Measurements from ENCODE around the gene PRADC1. TPM values are rescaled to one million over a fixed set of nuclear protein-coding genes. Genes with fewer than 3 reads are reported as not detected.

Gene PRADC1
- total and polyA plus RNA-seq, 7 donors: 53.6 to 118 (median 87.6) TPM

- no peaks in the 10 kb centered on the region for H3K4me1 ChIP-seq
- H3K27me3 ChIP-seq (ENCODE audit: insufficient read depth in 3 of 3, low read length in 2 of 3): no peaks in the 10 kb centered on the region
- WGBS, 3 donors: 79 to 88% (median 80%) methylated on average over 14 of the region's 14 CpGs
- ATAC-seq: no peak
- TF ChIP-seq CTCF (IDR thresholded peaks at IDR 0.05): no peak
- H3K36me3 ChIP-seq (ENCODE audit: insufficient read depth in 1 of 2, low read depth in 1 of 2): peaks cover 3 to 68% of the 10 kb centered on the region in 2 donors
- H3K4me3 ChIP-seq: no peak overlapping the region
- intact Hi-C loops (cut with DNase I): no loop called here
- DNase-seq: no peak
- no peak overlapping the region for H3K27ac ChIP-seq
- no peaks in the 10 kb centered on the region for H3K9me3 ChIP-seq
Measured at GRCh38 chr2:73228631-73229030, 4.4 kb downstream of the PRADC1 start.

GRCh38 chr2:73227086-73227485, 6.0 kb downstream of the PRADC1 start:
- no peaks in the 10 kb centered on the region for H3K27me3 ChIP-seq (ENCODE audit: insufficient read depth in 3 of 3, low read length in 2 of 3)
- ATAC-seq (no peak), DNase-seq (no peak)
- WGBS, 3 donors: 78 to 96% (median 87%) methylated on average over 3 of the region's 3 CpGs
- no peaks in the 10 kb centered on the region for H3K9me3 ChIP-seq
- no peak for TF ChIP-seq CTCF (IDR thresholded peaks at IDR 0.05)
- no peak overlapping the region for H3K4me3 ChIP-seq
- H3K27ac ChIP-seq: no peak overlapping the region
- peaks cover 3 to 83% of the 10 kb centered on the region in 2 donors for H3K36me3 ChIP-seq (ENCODE audit: insufficient read depth in 1 of 2, low read depth in 1 of 2)
- H3K4me1 ChIP-seq: no peaks in the 10 kb centered on the region
- intact Hi-C loops (cut with DNase I): no loop called here

GRCh38 chr2:73225513-73226360, 7.3 kb downstream of the PRADC1 start:
- ATAC-seq: peak in 3 of 4 donors; percentile 18 to 38 (median 23)
- no peak overlapping the region for H3K27ac ChIP-seq
- WGBS, 3 donors: 56 to 70% (median 64%) methylated on average over 9 of the region's 9 CpGs

GRCh38 chr2:73223821-73224220, 9.2 kb downstream of the PRADC1 start:
- H3K27ac ChIP-seq: no peak overlapping the region
- no peaks in the 10 kb centered on the region for H3K27me3 ChIP-seq (ENCODE audit: insufficient read depth in 3 of 3, low read length in 2 of 3)
- no peak overlapping the region for H3K4me3 ChIP-seq
- TF ChIP-seq CTCF (IDR thresholded peaks at IDR 0.05): no peak
- no peak for ATAC-seq
- intact Hi-C loops (cut with DNase I): no loop called here
- peaks cover 3% of the 10 kb centered on the region for H3K4me1 ChIP-seq
- no peak for DNase-seq
- H3K9me3 ChIP-seq: no peaks in the 10 kb centered on the region
- WGBS, 3 donors: 84 to 87% (median 86%) methylated on average over 4 of the region's 4 CpGs
- peaks cover 3 to 97% of the 10 kb centered on the region in 2 donors for H3K36me3 ChIP-seq (ENCODE audit: insufficient read depth in 1 of 2, low read depth in 1 of 2)

More at GRCh38 chr2:73225513-73226360, 7.3 kb downstream of the PRADC1 start:
- no peak for DNase-seq
- intact Hi-C loops (cut with DNase I): no loop called here
- peaks cover 3 to 97% of the 10 kb centered on the region in 2 donors for H3K36me3 ChIP-seq (ENCODE audit: insufficient read depth in 1 of 2, low read depth in 1 of 2)
- H3K9me3 ChIP-seq: no peaks in the 10 kb centered on the region
- H3K4me3 ChIP-seq: no peak overlapping the region
- H3K27me3 ChIP-seq (ENCODE audit: insufficient read depth in 3 of 3, low read length in 2 of 3): no peaks in the 10 kb centered on the region
- no peak for TF ChIP-seq CTCF (IDR thresholded peaks at IDR 0.05)
- no peaks in the 10 kb centered on the region for H3K4me1 ChIP-seq
